DND-41 (cell line): ENCODE data around the gene FGF5.

Source experiments
- CTCF ChIP-seq: IDR thresholded peaks from 2 replicates; pipeline ENCODE4 v1.5.1; 2012; ENCODE audit warnings: borderline replicate concordance, low read length, moderate library complexity, mild to moderate bottlenecking; ENCODE audit not compliant: poor library complexity, severe bottlenecking; ENCODE audit errors: extremely low read depth
- EZH2 ChIP-seq: IDR thresholded peaks from 3 replicates; pipeline ENCODE4 v1.6.1; 2012; ENCODE audit warnings: borderline replicate concordance, low read depth, mild to moderate bottlenecking, moderate library complexity, low read length, inconsistent platforms; ENCODE audit not compliant: severe bottlenecking

GRCh38 chr4:80270321-80270720 is 3.9 kb downstream of the FGF5 start:
- TF ChIP-seq CTCF, result no peak
- no peak for TF ChIP-seq EZH2
